Panc1 (cell line): ENCODE data around the gene MAP1S. TPM values are rescaled to one million over a fixed set of nuclear protein-coding genes. Genes with fewer than 3 reads are reported as not detected.

Experiments used
- ATAC-seq: fragments of 200-7000 bp; cut with Tn5 transposase; 2 replicates; pipeline ENCODE4 v1.9.1; 2020; ENCODE audit warnings: mild to moderate bottlenecking, moderate library complexity
- BruUV-seq: library from RNA; stranded (reverse); fragments of 400-500 nt; replicated peaks from 2 replicates; lab custom pipeline; 2021; lab: Mats Ljungman, UMichigan
- CTCF ChIA-PET: fragments of 300-600 bp; sonication (Branson Sonifier 250); formaldehyde crosslinking; loops from one replicate; lab custom pipeline; 2022; ENCODE audit warnings: antibody characterized with exemption; lab: Charles Lee
- POLR2A ChIA-PET: fragments of 300-600 bp; sonication (Branson Sonifier 250); formaldehyde crosslinking; loops from one replicate; lab custom pipeline; 2022; ENCODE audit warnings: antibody characterized with exemption; lab: Charles Lee
- DNase-seq: peaks from one replicate; pipeline ENCODE4 v3.0.0-alpha.2; 2010; ENCODE audit warnings: low read depth, low spot score
- H3K27ac ChIP-seq: 2 replicates; pipeline ENCODE4 v1.5.1; 2011; ENCODE audit warnings: mild to moderate bottlenecking, low read length, inconsistent platforms
- H3K27me3 ChIP-seq: fragments of 200-500 bp; sonication (Bioruptor generic); 2 replicates; pipeline ENCODE4 v1.6.0; 2014; ENCODE audit warnings: low read length, inconsistent platforms; ENCODE audit not compliant: control insufficient read depth, insufficient read depth
- H3K36me3 ChIP-seq: fragments of 200-500 bp; sonication (Bioruptor generic); 2 replicates; pipeline ENCODE4 v1.5.1; 2014; ENCODE audit warnings: inconsistent platforms, mild to moderate bottlenecking, low read length, moderate library complexity; ENCODE audit not compliant: control insufficient read depth, insufficient read depth
- H3K4me1 ChIP-seq: 2 replicates; pipeline ENCODE4 v1.5.1; 2011; ENCODE audit warnings: inconsistent platforms, mild to moderate bottlenecking, low read length, moderate library complexity; ENCODE audit not compliant: control insufficient read depth, insufficient read depth
- H3K4me3 ChIP-seq, 2 experiments: 2 replicates each; pipeline ENCODE4 v1.5.1; 2011 to 2012; ENCODE audit warnings: low read depth in 2 of 2, low read length in 2 of 2, mild to moderate bottlenecking in 2 of 2, inconsistent platforms in 1 of 2, moderate library complexity in 1 of 2
- H3K9me3 ChIP-seq: fragments of 200-500 bp; sonication (Bioruptor generic); 2 replicates; pipeline ENCODE4 v1.5.1; 2014; ENCODE audit warnings: low read depth, mild to moderate bottlenecking, inconsistent platforms, low read length, moderate library complexity; ENCODE audit not compliant: control insufficient read depth, insufficient read depth
- CTCF ChIP-seq: fragments of 450-650 bp; IDR thresholded peaks from 2 replicates; pipeline ENCODE4 v1.5.1; 2017; ENCODE audit warnings: mild to moderate bottlenecking
- POLR2AphosphoS5 ChIP-seq: IDR thresholded peaks from 2 replicates; pipeline ENCODE4 v1.6.1; 2012; ENCODE audit warnings: mild to moderate bottlenecking, low read depth, low read length, moderate library complexity
- REST ChIP-seq, 2 experiments: IDR thresholded peaks; 2 replicates each; pipeline ENCODE4 v1.6.1; 2011 to 2012; ENCODE audit warnings: low read depth in 2 of 2, control low read depth in 1 of 2, low read length in 1 of 2, mild to moderate bottlenecking in 1 of 2, moderate library complexity in 1 of 2; ENCODE audit not compliant: insufficient read depth in 1 of 2
- SIN3A ChIP-seq: IDR thresholded peaks from 2 replicates; pipeline ENCODE4 v1.6.1; 2012; ENCODE audit warnings: low read depth, mild to moderate bottlenecking, low read length, moderate library complexity, borderline replicate concordance; ENCODE audit not compliant: insufficient read depth
- TCF7L2 ChIP-seq: IDR thresholded peaks from 2 replicates; pipeline ENCODE4 v1.6.1; 2011; ENCODE audit warnings: mild to moderate bottlenecking, low read depth, low read length, inconsistent platforms
- in situ Hi-C: cut with HindIII; loops from 2 replicates; pipeline ENCODE4 v1.10.0; 2016; ENCODE audit warnings: low sequenced_read_pairs, low pct_unique_long_range_greater_than_20kb
- intact Hi-C: fragments of 100-400 bp; cut with micrococcal nuclease; formaldehyde crosslinking; loops from one replicate; pipeline ENCODE4 v1.10.0; 2022; ENCODE audit not compliant: unreplicated experiment
- total RNA-seq: library from RNA; stranded (reverse); gene quantifications from one replicate; pipeline ENCODE4 v1.2.1, GENCODE V29; 2021; ENCODE audit not compliant: unreplicated experiment

The MAP1S gene
- total RNA-seq, 1 experiment from 2014 or later = 56.6 TPM

- no peak for TF ChIP-seq REST (IDR thresholded peaks at IDR 0.05; ENCODE audit: insufficient read depth in 1 of 2, low read depth in 2 of 2, low read length in 1 of 2)
- TF ChIP-seq POLR2AphosphoS5 = no peak
- TF ChIP-seq CTCF = no peak
- no peak for TF ChIP-seq SIN3A
- no peak for TF ChIP-seq TCF7L2
- H3K27ac ChIP-seq = no peak overlapping the region
- CTCF ChIA-PET = no interaction called here
Measured at GRCh38 chr19:17761148-17761547, 41.9 kb downstream of the MAP1S start.

GRCh38 chr19:17762505-17763229, 43.4 kb downstream of the MAP1S start:
- H3K4me1 ChIP-seq = peaks cover 3% of the 10 kb centered on the region; the same call in 1 of the 2 replicates
- no peak overlapping the region for H3K4me3 ChIP-seq
- ATAC-seq (peak; percentile 63), DNase-seq (no peak)
- H3K9me3 ChIP-seq = no peaks in the 10 kb centered on the region
- no peaks in the 10 kb centered on the region for H3K27me3 ChIP-seq
- in situ Hi-C loops (no loop called here), intact Hi-C loops (no loop called here)
- ChIA-PET CTCF (interaction anchor here (0.5 to 0.7 kb wide), 2 partner anchors 156 to 288 kb away, joined by 3 to 4 read pairs; no protein-coding TSS in a partner anchor), POLR2A (interaction anchor here (0.6 kb wide), 1 partner anchor 154 kb away, joined by 4 read pairs; no protein-coding TSS in a partner anchor)
- H3K27ac ChIP-seq = no peak overlapping the region
- no peaks in the 10 kb centered on the region for H3K36me3 ChIP-seq
- no peak for TF ChIP-seq SIN3A
- no peak for TF ChIP-seq TCF7L2
- no peak for TF ChIP-seq REST (IDR thresholded peaks at IDR 0.05; ENCODE audit: insufficient read depth in 1 of 2, low read depth in 2 of 2, low read length in 1 of 2)
- TF ChIP-seq CTCF = no peak
- TF ChIP-seq POLR2AphosphoS5 = no peak
- BruUV-seq = no TSS peak

More at GRCh38 chr19:17761148-17761547, 41.9 kb downstream of the MAP1S start:
- DNase-seq = no peak
- Histone ChIP-seq H3K27me3 (no peaks in the 10 kb centered on the region), H3K36me3 (no peaks in the 10 kb centered on the region), H3K4me1 (peaks cover 4% of the 10 kb centered on the region), H3K9me3 (no peaks in the 10 kb centered on the region), H3K4me3 (no peak overlapping the region)
- POLR2A ChIA-PET = no interaction called here
- no TSS peak for BruUV-seq
- in situ Hi-C loops (no loop called here), intact Hi-C loops (no loop called here)
- no peak for ATAC-seq
